ENCODE data around the gene MUS81. TPM values are rescaled to one million over a fixed set of nuclear protein-coding genes. Genes with fewer than 3 reads are reported as not detected.
A peak's percentile ranks its signal among the peaks of the same experiment; 100 is the strongest.
"Not testable (repeated sequence)": the region's sequence is repeated elsewhere in the genome, so short reads cannot be mapped to it uniquely, and the experiment has no call there.

Gene MUS81
- total RNA-seq, 8 experiments from 2014 or later, result 27.4 to 47.3 (median 42.1) TPM

- 60 to 92% (median 79%) methylated on average over 1 to 7 of the region's 8 CpGs; no CpG with 5 or more reads in 1 of the 10 experiments for WGBS, 10 experiments
- in situ Hi-C loops (cut with MboI; ENCODE audit: low pct_unique_long_range_greater_than_20kb in 2 of 9, low sequenced_read_pairs in 9 of 9, unreplicated experiment in 9 of 9), result loop anchor here in 1 of 9 experiments (10.0 kb wide), 1 partner anchor 112 kb away; the partner anchor contains the start of gene KAT5
- Histone ChIP-seq H3K27ac (no peak overlapping the region), H3K4me1 (replicated peaks in 1 of 2) (no peaks in the 10 kb centered on the region), H3K4me3 (no peak overlapping the region)
- no peak for ATAC-seq (replicated peaks in 6 of 8)
Observed at GRCh38 chr11:65826984-65827735, 33.1 kb upstream of the MUS81 start.

- Histone ChIP-seq H3K4me1 (replicated peaks in 1 of 2) (peaks cover 1 to 6% of the 10 kb centered on the region in 2 donors), H3K4me3 (no peak overlapping the region), H3K27ac (no peak overlapping the region)
- WGBS, 10 experiments, result 0 to 80% (median 25%) methylated on average over 1 to 3 of the region's 4 CpGs; no CpG with 5 or more reads in 4 of the 10 experiments
- in situ Hi-C loops (cut with MboI; ENCODE audit: low pct_unique_long_range_greater_than_20kb in 2 of 9, low sequenced_read_pairs in 9 of 9, unreplicated experiment in 9 of 9), result loop anchor here in 1 of 9 experiments (10.0 kb wide), 1 partner anchor 115 kb away; the partner anchor contains the start of gene KAT5
- no peak for ATAC-seq (replicated peaks in 6 of 8)
Observed at GRCh38 chr11:65829459-65829858, 30.8 kb upstream of the MUS81 start.

- H3K4me3 ChIP-seq; ATAC-seq (replicated peaks in 6 of 8); H3K27ac ChIP-seq; in situ Hi-C loops (cut with MboI; ENCODE audit: low pct_unique_long_range_greater_than_20kb in 2 of 9, low sequenced_read_pairs in 9 of 9, unreplicated experiment in 9 of 9): not testable (repeated sequence)
- H3K4me1 ChIP-seq (replicated peaks in 1 of 2), result peaks cover 4 to 11% of the 10 kb centered on the region in 2 donors
Observed at GRCh38 chr11:65832231-65832630, 28.0 kb upstream of the MUS81 start.

- peak; percentile 98 to 100 (median 99) for ATAC-seq (replicated peaks in 6 of 8)
- H3K4me1 ChIP-seq (replicated peaks in 1 of 2), result peaks cover 4 to 11% of the 10 kb centered on the region in 2 donors
- WGBS, 10 experiments, result 0 to 7% (median 3%) methylated on average over 3 to 12 of the region's 63 CpGs; no CpG with 5 or more reads in 6 of the 10 experiments
- peak within 1 kb of the TSS; percentile 52 to 72 (median 67) for H3K4me3 ChIP-seq
- in situ Hi-C loops (cut with MboI; ENCODE audit: low pct_unique_long_range_greater_than_20kb in 2 of 9, low sequenced_read_pairs in 9 of 9, unreplicated experiment in 9 of 9), result no loop called here
- H3K27ac ChIP-seq, result peak within 1 kb of the TSS in 1 of 2 donors; percentile 32
Observed at GRCh38 chr11:65833297-65834030, 26.8 kb upstream of the MUS81 start, which contains the start of gene SNX32. Gene SNX32 (plus strand): TSS chr11:65833963. CDS start chr11:65834066, 103 bp downstream.

- H3K27ac ChIP-seq, result no peak overlapping the region
- H3K4me3 ChIP-seq, result peak overlapping the region; percentile 52 to 72 (median 67)
- in situ Hi-C loops (cut with MboI; ENCODE audit: low pct_unique_long_range_greater_than_20kb in 2 of 9, low sequenced_read_pairs in 9 of 9, unreplicated experiment in 9 of 9), result no loop called here
- WGBS, 10 experiments, result 0 to 20% (median 0%) methylated on average over 1 to 4 of the region's 6 CpGs; no CpG with 5 or more reads in 7 of the 10 experiments
- peak in 2 of 8 experiments; percentile 8 to 26 for ATAC-seq (replicated peaks in 6 of 8)
- H3K4me1 ChIP-seq (replicated peaks in 1 of 2), result peaks cover 4 to 11% of the 10 kb centered on the region in 2 donors
Observed at GRCh38 chr11:65834202-65834601, 26.0 kb upstream of the MUS81 start.

GRCh38 chr11:65842144-65842543, 18.1 kb upstream of the MUS81 start:
- ATAC-seq (replicated peaks in 6 of 8), result peak in 3 of 8 experiments; percentile 9 to 88 (median 80)
- 0 to 100% (median 77%) methylated on average over 1 to 3 of the region's 4 CpGs; no CpG with 5 or more reads in 4 of the 10 experiments for WGBS, 10 experiments

GRCh38 chr11:65843811-65844210, 16.4 kb upstream of the MUS81 start:
- no peak for ATAC-seq (replicated peaks in 6 of 8)
- H3K27ac ChIP-seq, result no peak overlapping the region
- WGBS, 10 experiments, result 62 to 100% (median 98%) methylated on average over 1 to 3 of the region's 3 CpGs; no CpG with 5 or more reads in 2 of the 10 experiments
- no peak overlapping the region for H3K4me3 ChIP-seq
- in situ Hi-C loops (cut with MboI; ENCODE audit: low pct_unique_long_range_greater_than_20kb in 2 of 9, low sequenced_read_pairs in 9 of 9, unreplicated experiment in 9 of 9), result no loop called here
- H3K4me1 ChIP-seq (replicated peaks in 1 of 2), result no peaks in the 10 kb centered on the region

More at GRCh38 chr11:65842144-65842543, 18.1 kb upstream of the MUS81 start:
- H3K4me1 ChIP-seq (replicated peaks in 1 of 2), result no peaks in the 10 kb centered on the region
- no peak overlapping the region for H3K4me3 ChIP-seq
- in situ Hi-C loops (cut with MboI; ENCODE audit: low pct_unique_long_range_greater_than_20kb in 2 of 9, low sequenced_read_pairs in 9 of 9, unreplicated experiment in 9 of 9), result no loop called here
- no peak overlapping the region for H3K27ac ChIP-seq

- no peak for ATAC-seq (replicated peaks in 6 of 8)
- Histone ChIP-seq H3K27ac (no peak overlapping the region), H3K4me3 (no peak overlapping the region), H3K4me1 (replicated peaks in 1 of 2) (no peaks in the 10 kb centered on the region)
- 62 to 94% (median 78%) methylated on average over 1 to 8 of the region's 10 CpGs for WGBS, 10 experiments
- in situ Hi-C loops (cut with MboI; ENCODE audit: low pct_unique_long_range_greater_than_20kb in 2 of 9, low sequenced_read_pairs in 9 of 9, unreplicated experiment in 9 of 9), result no loop called here
Observed at GRCh38 chr11:65844231-65844872, 15.9 kb upstream of the MUS81 start.

- H3K4me1 ChIP-seq (replicated peaks in 1 of 2), result no peaks in the 10 kb centered on the region
- ATAC-seq (replicated peaks in 6 of 8), result peak in 1 of 8 experiments; percentile 0
- H3K27ac ChIP-seq, result no peak overlapping the region
- H3K4me3 ChIP-seq, result no peak overlapping the region
- 62 to 100% (median 88%) methylated on average over 1 to 3 of the region's 3 CpGs; no CpG with 5 or more reads in 3 of the 10 experiments for WGBS, 10 experiments
- in situ Hi-C loops (cut with MboI; ENCODE audit: low pct_unique_long_range_greater_than_20kb in 2 of 9, low sequenced_read_pairs in 9 of 9, unreplicated experiment in 9 of 9), result no loop called here
Observed at GRCh38 chr11:65847746-65848145, 12.5 kb upstream of the MUS81 start.

- WGBS, 10 experiments, result 0 to 100% (median 68%) methylated on average over 1 to 5 of the region's 7 CpGs; no CpG with 5 or more reads in 4 of the 10 experiments
- in situ Hi-C loops (cut with MboI; ENCODE audit: low pct_unique_long_range_greater_than_20kb in 2 of 9, low sequenced_read_pairs in 9 of 9, unreplicated experiment in 9 of 9); ATAC-seq (replicated peaks in 6 of 8); H3K4me3 ChIP-seq; H3K27ac ChIP-seq; H3K4me1 ChIP-seq (replicated peaks in 1 of 2): not testable (repeated sequence)
Observed at GRCh38 chr11:65848693-65849092, 11.5 kb upstream of the MUS81 start.

GRCh38 chr11:65849366-65849765, 10.9 kb upstream of the MUS81 start:
- H3K4me1 ChIP-seq (replicated peaks in 1 of 2), result no peaks in the 10 kb centered on the region
- WGBS, 10 experiments, result 67 to 100% (median 75%) methylated on average over 1 to 6 of the region's 8 CpGs; no CpG with 5 or more reads in 5 of the 10 experiments
- H3K4me3 ChIP-seq, result no peak overlapping the region
- ATAC-seq (replicated peaks in 6 of 8), result peak in 2 of 8 experiments; percentile 1 to 5
- no peak overlapping the region for H3K27ac ChIP-seq
- in situ Hi-C loops (cut with MboI; ENCODE audit: low pct_unique_long_range_greater_than_20kb in 2 of 9, low sequenced_read_pairs in 9 of 9, unreplicated experiment in 9 of 9), result no loop called here

- peak in 4 of 8 experiments; percentile 0 to 10 (median 7) for ATAC-seq (replicated peaks in 6 of 8)
- in situ Hi-C loops (cut with MboI; ENCODE audit: low pct_unique_long_range_greater_than_20kb in 2 of 9, low sequenced_read_pairs in 9 of 9, unreplicated experiment in 9 of 9), result no loop called here
- 0 to 80% (median 59%) methylated on average over 1 to 5 of the region's 16 CpGs; no CpG with 5 or more reads in 4 of the 10 experiments for WGBS, 10 experiments
- H3K4me3 ChIP-seq, result no peak overlapping the region
- no peaks in the 10 kb centered on the region for H3K4me1 ChIP-seq (replicated peaks in 1 of 2)
- no peak overlapping the region for H3K27ac ChIP-seq
Observed at GRCh38 chr11:65849771-65850216, 10.4 kb upstream of the MUS81 start.

All from motor neuron (in vitro differentiated cells).